Peyer's patch (tissue), 4 donors: ENCODE measurements around the gene PKN1.

ENCODE experiments used
- CTCF ChIP-seq, 6 experiments: fragments of 450-650 bp in 4 of 6; fragments of 200-600 bp in 2 of 6; sonication (generic) in 1 of 6; IDR thresholded peaks; one replicate each; pipeline ENCODE4 v1.5.1; 2017 to 2019; ENCODE audit warnings: antibody characterized with exemption in 6 of 6, mild to moderate bottlenecking in 3 of 6, moderate library complexity in 1 of 6
- POLR2A ChIP-seq, 2 donors: fragments of 450-650 bp; IDR thresholded peaks; one replicate each; pipeline ENCODE4 v1.5.1; 2017; ENCODE audit warnings: antibody characterized with exemption in 2 of 2, mild to moderate bottlenecking in 2 of 2, moderate library complexity in 2 of 2

- TF ChIP-seq CTCF (IDR thresholded peaks at IDR 0.05), result no peak
- TF ChIP-seq POLR2A (IDR thresholded peaks at IDR 0.05), result no peak
These were observed 69.4 kb downstream of the PKN1 start for GRCh38 chr19:14502334-14503092.
